GM10847 (cell line): Measurements from ENCODE around the gene FOXP1.

Experiments
- POLR2A ChIP-seq: IDR thresholded peaks from 2 replicates; pipeline ENCODE4 v1.6.1; 2011; ENCODE audit not compliant: insufficient read length; ENCODE audit errors: extremely low read depth

The FOXP1 gene

DNA sequence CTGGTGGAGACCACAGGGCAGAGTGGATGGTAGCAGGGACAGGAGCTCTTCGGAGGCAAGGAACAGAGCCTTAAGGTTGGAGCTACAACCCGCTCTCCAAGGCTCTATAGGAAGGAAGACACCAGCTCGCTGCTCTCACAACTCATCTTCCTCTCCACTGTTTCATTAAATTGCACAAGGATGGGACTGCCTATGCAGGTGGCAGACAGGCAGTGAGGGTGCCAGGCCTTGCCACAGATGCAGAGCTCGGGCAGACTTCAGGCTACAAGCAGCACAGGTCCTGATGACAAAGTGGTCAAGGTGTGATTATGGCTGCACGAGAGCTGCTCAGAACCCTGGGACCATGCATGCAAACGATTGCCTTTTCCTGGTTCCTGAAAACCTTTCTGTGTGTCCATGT is 144.6 kb downstream of the FOXP1 start:
- TF ChIP-seq POLR2A = no peak

DNA sequence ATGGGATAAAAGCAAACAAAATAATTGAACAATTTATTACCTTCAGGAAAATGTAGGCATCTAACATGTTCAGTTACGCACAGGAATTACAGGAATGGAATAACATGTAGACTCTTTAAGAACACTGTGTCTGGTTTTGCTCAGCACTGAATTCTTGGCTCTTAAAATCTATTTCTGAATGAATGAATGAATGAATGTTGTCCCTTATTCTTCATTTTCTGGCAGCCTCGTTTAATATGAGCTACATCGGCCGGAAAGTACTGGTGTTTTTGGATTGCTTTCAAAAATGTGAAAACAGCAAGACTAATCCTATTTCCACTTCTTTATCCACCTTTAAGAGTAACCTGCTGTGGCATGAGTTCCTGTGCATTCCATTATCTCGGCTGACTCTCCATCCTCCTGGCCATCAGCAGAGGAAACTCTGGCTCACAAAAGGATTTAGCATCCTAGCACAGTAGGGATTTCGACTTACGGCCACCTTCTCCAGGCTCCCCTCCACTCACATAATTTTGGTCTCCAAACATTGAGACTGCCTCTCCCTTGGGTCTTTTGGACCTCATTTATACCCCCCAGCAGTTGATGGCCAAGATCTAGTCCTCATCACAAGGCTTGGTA is 145.3 kb downstream of the FOXP1 start:
- no peak for TF ChIP-seq POLR2A

DNA sequence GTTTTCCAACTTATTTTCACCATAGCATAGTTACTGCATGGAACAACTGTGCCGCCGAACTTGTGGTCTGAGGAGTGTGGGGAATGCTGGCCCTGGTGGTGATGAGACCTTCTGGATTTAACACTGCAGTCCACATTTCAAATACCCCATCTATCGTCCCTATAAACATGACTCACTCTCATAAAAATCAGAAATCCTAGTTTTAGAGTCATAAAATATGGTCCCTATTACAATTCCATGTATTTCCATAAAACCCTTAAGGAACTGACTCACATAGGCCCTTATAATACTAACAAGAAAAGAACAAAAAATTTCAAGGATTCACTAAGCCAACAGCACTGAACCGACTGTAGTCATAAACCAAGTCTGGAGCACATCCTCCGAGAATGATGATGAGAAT is 147.2 kb downstream of the FOXP1 start:
- no peak for TF ChIP-seq POLR2A

DNA sequence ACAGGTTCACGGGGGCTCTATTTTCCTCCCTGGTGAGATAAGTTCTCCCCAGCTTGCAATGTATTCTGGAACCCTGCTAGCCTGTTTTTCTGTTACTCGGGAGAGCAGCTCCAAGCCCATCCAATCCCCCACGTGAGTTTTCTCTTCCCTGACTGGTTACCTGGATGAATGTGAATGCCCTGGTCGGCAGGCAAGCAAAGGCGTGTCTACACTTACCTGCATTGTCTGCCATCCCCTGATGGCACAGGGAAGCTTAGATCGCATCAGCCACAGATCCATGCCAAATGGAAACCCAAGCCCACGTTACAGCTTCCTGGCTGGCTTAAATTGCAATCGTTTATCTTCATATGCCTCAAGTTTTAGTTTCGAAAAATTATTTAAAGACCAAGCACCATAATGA is 149.9 kb downstream of the FOXP1 start:
- TF ChIP-seq POLR2A = no peak

DNA sequence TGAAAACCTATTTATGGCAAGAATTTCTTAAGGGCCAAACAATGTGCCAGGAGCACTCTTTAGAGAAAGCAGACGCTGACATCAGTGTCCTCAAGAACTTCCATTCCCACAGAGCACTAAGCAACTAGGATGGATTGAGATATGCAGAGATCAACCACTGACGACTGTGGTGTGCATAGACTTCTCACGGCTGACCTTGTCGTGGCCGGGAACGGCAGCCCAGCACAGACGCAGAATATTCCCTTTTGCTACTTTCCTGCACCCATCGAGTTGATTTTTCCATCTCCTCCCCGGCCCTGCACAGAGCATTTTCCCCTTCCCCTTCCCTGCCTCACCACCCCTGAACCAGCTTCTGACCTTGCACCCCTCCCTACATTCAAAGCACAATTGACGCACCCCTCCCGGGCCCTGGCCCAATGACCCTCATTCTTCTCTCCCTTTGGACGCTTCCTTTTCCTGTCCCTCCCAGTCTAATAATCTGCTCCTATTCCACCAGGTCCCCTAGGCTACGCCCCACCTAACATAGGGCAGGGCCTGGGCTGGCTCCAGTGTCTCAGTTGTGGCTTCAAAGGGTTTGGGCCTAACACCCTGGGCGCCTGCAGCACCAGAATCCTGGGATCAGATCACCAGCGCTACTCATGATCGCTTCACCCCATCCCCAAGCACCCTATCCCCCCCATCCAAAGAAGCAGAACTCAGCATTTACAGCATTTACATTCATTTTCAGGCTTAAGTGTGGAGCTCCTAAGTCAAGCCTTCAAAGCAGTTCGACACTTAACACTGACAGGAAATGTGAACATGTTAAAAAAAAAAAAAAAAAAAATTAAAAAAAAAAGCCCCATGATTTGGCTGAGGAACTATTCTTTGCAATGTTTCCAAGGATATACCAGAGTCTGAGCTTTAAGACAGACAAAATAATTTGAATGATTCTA is 151.2 kb downstream of the FOXP1 start:
- no peak for TF ChIP-seq POLR2A

DNA sequence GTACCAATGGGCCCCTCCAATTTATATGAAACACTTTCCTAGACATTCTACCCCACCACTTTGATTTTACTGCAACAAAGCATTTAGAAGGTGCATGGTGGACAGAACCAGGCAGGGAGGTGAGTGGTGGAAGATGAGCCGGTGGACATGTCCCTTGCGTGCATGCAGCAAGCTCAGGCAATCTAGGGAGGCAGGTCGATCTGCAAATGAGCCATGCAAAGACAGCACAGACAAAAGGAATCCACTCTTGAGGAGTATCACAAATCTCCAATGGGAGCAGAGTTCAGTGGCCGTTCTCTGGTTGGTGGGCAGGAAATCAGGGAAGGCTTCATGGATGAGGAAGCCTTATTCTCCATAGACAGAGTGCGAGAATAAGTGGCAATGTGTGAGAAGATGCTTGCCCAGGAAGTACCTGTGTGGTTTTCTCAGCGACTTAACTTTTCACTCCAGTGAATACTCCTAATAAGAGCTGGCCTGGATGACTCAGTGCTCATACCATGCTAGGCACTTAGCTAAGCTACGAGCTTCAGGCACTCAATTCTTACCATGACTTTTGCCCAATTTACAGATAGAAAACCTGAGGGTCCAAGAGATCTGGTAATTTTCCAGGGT is 152.5 kb downstream of the FOXP1 start:
- no peak for TF ChIP-seq POLR2A

DNA sequence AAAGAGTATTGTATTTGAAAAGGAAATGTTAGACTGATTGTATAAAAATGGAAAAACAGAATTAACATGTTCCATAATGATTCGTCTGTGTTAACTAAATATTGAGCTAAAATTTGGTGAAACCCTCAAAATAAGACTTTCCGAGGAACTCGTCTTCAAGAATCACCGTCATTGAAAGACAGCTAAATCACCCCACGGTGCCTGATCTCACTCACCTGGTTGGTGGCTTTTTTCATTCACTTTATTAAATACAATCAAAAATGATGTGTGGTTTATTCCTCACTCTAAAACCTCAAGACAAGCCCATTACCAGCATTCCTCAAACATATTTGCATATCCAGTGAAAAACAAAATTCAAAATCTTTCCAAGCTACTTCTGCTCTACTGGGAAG is 153.9 kb downstream of the FOXP1 start:
- TF ChIP-seq POLR2A = no peak

DNA sequence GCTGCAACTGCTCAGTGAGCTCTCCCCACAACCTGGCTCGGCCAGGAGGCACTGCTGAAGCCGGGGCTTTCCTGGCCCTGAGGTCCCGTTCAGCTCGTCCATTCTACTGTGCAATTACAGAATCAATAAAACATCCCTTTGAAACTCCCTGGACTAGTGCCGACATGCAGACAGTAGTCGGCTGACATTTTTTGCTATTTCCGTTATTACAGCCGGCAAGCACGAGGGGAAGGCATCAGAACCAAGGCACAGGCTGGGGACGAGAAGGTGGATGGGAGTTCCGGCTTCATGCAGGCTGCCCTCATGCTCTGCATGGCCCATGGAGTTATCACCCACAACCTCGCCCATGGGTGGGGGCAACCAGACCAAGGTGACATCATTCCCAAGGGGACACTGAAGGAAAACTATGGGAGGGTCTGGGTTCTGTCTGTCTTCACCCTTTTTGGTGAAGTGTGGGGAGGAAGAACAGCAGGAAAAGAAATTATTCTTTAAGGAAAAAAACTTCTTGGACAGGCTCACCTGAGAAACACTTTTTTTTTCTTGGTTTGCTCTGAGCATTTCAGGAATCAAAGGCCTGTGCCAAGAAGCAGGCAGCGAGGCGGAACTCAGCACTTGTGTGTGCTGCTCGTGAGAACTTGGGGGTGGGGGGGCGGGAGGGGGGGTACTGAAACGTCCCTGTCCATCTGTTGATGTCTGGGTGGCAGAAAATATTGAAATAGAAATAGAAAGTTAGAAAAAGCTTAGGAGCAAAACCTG is 154.5 kb downstream of the FOXP1 start:
- no peak for TF ChIP-seq POLR2A

DNA sequence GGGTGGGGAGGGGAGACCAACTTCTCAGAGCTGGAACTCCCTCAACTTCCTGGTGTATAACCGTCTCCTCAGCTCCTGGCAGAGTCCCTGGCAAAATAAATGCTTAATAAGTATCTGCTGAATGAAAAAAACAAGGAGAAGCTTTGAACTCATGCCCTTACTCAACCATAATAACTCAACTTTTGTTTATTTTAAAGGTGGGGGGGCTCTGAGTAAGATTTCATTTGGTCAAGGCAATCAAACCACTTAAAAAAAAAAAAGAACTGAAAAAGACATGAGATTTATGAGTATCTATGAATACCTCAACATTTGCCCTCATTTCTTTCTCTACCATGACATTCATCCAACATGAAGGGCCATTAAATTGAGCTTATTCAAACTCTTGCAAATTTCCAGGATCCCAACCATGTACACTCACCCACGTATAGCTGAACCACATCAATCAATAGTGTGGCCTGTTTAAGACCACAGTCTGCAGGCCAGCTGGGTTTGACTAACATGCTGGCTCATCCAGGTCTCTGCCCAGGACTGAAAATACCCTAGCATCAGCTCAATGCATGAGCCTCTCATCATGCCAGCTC is 157.9 kb downstream of the FOXP1 start:
- TF ChIP-seq POLR2A = no peak

DNA sequence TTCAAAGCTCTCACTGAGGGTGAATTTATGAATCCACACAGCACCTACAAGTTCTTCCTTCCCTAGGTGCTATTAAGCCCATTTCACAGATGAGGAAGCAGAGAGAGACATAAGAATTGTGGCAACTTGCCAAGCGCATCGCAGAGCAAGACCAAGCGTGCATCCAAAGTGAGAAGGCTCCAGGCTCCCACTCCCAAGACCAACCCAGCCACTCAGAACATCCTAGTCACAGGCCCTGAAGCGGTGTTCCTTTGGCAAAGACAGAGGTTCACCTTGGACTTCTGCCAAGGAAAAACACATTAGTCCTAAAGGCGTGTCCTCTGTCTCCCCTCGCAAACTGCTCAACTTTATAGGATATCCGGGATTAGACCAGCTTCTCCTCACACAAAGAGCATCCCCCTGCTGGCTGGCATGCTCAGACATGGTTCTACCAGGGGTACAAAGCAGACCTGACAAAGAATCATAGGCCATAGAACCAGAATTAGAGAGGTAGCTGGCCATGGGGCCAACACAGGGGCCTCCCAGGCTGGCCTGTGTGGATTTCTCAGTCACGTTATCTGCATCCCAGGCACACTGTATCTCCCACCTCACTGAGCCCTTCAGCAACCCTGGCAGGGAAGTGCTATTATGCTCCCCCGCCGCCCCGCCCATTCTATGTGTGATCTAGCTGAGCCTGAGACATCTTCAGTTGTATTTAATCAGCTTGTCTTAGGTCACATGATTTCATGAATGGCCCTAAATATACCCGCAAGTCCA is 160.2 kb downstream of the FOXP1 start:
- TF ChIP-seq POLR2A = no peak

DNA sequence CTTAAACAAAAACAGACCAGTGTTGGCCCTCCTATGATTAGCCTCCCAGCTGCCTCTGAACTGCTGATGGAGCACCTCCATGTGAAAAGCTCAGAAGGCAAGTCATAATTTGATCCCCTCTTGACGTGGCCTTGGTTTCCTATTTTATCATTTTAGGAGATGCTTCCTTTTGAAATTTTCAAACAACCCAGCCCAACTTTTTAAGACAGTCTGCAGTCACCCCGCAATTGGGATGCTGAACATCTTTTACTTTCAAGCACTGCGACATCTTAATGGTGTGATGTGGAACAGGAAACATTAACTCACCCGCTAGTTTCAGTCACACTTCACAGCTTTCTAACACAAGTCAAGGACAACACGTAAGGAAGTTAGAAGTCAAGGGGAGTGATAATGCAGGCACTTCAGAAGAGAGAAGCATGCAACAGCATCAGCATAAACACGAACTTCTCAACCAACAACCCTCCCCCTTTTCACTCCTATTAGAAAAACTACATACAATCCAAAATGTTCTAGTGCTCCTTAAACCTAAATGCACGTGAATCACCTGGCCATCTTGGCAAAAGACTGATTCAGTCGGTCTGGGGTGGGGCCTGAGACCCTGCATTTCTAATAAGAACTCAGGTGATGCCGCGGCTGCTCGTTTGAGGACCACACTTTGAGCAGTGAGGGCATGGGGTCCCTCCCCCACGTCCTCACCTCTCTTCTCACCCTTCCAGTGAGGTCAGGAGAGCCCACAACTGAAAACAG is 161.5 kb downstream of the FOXP1 start:
- no peak for TF ChIP-seq POLR2A

DNA sequence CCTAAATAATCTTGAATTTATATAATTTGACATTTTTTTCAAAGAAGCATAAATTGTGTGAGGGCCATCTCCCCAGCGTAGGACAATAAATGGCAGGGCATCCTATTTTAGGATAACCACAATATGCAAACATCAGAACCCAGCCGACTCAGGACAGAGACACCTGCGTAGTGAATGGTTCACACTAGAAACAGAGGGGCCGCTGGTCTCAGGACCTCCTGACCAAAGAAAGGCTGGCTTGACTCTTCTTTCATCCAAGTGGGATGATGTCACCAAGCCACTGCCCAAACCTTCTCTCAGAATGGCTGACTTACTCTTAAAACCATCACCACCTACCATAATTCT is 162.1 kb downstream of the FOXP1 start:
- no peak for TF ChIP-seq POLR2A

DNA sequence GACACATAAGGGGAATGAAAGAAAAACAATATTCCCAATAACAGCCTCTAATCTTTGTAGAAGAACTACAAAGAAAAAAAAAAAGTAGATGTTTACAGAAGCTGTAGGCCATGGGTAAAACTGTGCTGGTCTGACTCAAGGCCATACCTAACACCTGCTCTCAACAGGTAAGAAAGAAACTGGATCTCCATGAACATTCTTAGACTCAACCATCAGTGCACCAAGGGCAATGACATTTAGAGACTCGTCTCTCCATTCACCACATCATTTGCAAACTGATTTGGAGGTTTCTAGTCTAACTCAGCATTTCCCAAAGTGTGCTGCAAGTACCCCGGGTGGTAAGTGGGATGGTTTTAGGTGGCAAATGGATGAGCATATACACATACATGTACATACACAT is 164.2 kb downstream of the FOXP1 start:
- TF ChIP-seq POLR2A = no peak

DNA sequence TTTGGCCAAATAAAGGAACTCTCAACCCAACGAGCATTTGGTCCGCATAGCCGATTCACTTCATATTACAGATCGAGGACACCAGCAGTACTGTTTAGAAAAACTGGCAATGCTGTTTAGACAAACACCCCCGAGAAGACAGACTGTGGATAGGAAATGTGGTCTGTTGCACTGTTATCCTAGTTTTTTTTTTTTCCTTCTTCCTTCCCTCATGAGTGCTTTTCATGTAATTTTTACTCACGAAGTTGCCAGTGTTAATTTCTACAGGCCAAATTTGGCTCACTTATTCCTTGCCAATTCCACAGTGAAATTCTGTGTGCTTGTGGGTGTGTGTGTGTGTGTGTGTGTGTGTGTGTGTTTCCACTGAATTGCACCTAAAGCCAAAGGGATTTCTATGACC is 165.7 kb downstream of the FOXP1 start:
- no peak for TF ChIP-seq POLR2A

DNA sequence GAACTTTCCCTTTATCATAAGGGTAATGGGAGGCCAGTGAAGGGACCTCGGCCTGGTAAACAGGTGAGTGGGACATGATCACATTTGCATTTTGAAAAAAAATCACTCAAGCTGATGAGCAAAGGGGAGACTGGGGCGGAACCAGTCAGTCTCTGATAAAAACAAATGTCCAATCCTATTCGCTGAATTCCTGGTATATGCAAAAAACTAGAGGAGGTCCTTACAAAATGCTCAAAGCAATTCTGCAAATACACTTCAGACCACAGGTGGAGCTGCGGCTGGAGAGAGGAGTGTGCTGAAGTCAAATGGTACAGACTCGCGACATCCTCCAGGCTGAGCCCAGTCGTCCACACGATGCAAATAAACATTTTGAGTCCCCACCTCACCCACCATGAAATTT is 166.7 kb downstream of the FOXP1 start:
- no peak for TF ChIP-seq POLR2A
